Measurements from ENCODE around the gene C16orf89. TPM values are rescaled to one million over a fixed set of nuclear protein-coding genes. Genes with fewer than 3 reads are reported as not detected.

C16orf89 gene
- total and polyA plus RNA-seq, 2 experiments from 2014 or later: 2.8 to 4.4 TPM

DNA sequence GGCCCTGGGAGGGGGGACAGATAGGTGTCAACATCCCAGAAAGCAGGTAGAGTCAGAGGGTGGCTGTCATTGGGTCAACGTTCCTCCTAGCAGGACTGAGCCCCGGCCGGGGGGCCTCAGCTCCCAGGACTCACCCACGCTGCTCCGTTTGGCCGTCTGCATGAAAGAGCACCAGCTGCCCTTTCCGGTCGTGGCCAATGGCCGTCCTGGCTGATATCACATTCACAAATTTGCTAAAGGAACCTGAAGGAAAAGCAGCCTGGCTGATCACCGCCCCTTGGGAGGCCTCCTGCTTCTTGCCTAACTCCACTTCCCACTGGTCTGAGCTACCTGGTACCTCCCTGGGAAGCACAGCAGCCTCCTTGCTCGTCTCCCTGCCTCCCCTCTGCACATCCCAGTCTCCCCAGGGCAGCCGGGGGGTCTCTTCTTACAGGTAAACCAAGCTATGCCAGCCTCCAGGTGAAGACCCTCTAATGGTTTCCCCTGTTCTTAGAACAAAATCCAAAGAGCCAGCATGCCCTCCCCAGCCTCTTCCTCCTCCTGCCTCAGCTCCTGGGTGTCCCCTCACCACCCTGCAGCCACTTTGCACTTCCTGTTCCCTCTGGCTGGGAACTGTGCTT, 35.4 kb downstream of the C16orf89 start:
- Histone ChIP-seq H3F3A (replicated peaks; ENCODE audit: low read depth) (no peaks in the 10 kb centered on the region), H3K27ac (ENCODE audit: low read depth) (no peak overlapping the region), H2AFZ (no peak overlapping the region), H3K4me2 (no peak overlapping the region), H3K4me3 (no peak overlapping the region), H3K79me2 (replicated peaks; ENCODE audit: insufficient read depth) (no peaks in the 10 kb centered on the region; the same call in 1 of the 2 replicates), H3K36me3 (ENCODE audit: insufficient read depth) (no peaks in the 10 kb centered on the region), H3K9me2 (ENCODE audit: insufficient read depth) (no peaks in the 10 kb centered on the region), H3K27me3 (ENCODE audit: insufficient read depth) (peaks cover 6% of the 10 kb centered on the region), H3K4me1 (ENCODE audit: insufficient read depth) (peaks cover 12% of the 10 kb centered on the region), H4K20me1 (replicated peaks; ENCODE audit: insufficient read depth) (no peaks in the 10 kb centered on the region)
- Mint-ChIP-seq H3K4me1 (peaks cover 15% of the 10 kb centered on the region), H3K4me3 (no peak overlapping the region), H3K9me3 (no peaks in the 10 kb centered on the region), H3K27ac (no peak overlapping the region), H3K27me3 (ENCODE audit: insufficient read depth, low read depth, poor library complexity) (peaks cover 24% of the 10 kb centered on the region), H3K36me3 (ENCODE audit: low read depth) (no peaks in the 10 kb centered on the region; the same call in 2 of the 3 replicates)
- TF ChIP-seq EZH2 (IDR thresholded peaks at IDR 0.05; ENCODE audit: low read depth, unreplicated experiment) (no peak), NANOG (IDR thresholded peaks at IDR 0.05; ENCODE audit: borderline replicate concordance) (no peak), POLR2AphosphoS5 (IDR thresholded peaks at IDR 0.05; ENCODE audit: low read depth) (no peak), REST (IDR thresholded peaks at IDR 0.05; ENCODE audit: unreplicated experiment) (no peak), ZNF114 (CRISPR knock-in tag; IDR thresholded peaks at IDR 0.05) (no peak), EZH2phosphoT487 (IDR thresholded peaks at IDR 0.05; ENCODE audit: unreplicated experiment) (no peak), ETS1 (IDR thresholded peaks at IDR 0.05) (no peak), ZNF331 (CRISPR knock-in tag; IDR thresholded peaks at IDR 0.05; ENCODE audit: low read depth) (no peak), JUNB (IDR thresholded peaks at IDR 0.05; ENCODE audit: unreplicated experiment) (no peak), CREB1 (CRISPR knock-in tag; IDR thresholded peaks at IDR 0.05; ENCODE audit: low read depth) (no peak), STAT1 (IDR thresholded peaks at IDR 0.05; ENCODE audit: unreplicated experiment) (no peak)
- TF ChIP-seq, protein P1, sequence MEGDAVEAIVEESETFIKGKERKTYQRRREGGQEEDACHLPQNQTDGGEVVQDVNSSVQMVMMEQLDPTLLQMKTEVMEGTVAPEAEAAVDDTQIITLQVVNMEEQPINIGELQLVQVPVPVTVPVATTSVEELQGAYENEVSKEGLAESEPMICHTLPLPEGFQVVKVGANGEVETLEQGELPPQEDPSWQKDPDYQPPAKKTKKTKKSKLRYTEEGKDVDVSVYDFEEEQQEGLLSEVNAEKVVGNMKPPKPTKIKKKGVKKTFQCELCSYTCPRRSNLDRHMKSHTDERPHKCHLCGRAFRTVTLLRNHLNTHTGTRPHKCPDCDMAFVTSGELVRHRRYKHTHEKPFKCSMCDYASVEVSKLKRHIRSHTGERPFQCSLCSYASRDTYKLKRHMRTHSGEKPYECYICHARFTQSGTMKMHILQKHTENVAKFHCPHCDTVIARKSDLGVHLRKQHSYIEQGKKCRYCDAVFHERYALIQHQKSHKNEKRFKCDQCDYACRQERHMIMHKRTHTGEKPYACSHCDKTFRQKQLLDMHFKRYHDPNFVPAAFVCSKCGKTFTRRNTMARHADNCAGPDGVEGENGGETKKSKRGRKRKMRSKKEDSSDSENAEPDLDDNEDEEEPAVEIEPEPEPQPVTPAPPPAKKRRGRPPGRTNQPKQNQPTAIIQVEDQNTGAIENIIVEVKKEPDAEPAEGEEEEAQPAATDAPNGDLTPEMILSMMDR (conservative IDR thresholded peaks at IDR 0.05; ENCODE audit: low read depth in 2 of 2): no peak
- TF ChIP-seq, protein P2, sequence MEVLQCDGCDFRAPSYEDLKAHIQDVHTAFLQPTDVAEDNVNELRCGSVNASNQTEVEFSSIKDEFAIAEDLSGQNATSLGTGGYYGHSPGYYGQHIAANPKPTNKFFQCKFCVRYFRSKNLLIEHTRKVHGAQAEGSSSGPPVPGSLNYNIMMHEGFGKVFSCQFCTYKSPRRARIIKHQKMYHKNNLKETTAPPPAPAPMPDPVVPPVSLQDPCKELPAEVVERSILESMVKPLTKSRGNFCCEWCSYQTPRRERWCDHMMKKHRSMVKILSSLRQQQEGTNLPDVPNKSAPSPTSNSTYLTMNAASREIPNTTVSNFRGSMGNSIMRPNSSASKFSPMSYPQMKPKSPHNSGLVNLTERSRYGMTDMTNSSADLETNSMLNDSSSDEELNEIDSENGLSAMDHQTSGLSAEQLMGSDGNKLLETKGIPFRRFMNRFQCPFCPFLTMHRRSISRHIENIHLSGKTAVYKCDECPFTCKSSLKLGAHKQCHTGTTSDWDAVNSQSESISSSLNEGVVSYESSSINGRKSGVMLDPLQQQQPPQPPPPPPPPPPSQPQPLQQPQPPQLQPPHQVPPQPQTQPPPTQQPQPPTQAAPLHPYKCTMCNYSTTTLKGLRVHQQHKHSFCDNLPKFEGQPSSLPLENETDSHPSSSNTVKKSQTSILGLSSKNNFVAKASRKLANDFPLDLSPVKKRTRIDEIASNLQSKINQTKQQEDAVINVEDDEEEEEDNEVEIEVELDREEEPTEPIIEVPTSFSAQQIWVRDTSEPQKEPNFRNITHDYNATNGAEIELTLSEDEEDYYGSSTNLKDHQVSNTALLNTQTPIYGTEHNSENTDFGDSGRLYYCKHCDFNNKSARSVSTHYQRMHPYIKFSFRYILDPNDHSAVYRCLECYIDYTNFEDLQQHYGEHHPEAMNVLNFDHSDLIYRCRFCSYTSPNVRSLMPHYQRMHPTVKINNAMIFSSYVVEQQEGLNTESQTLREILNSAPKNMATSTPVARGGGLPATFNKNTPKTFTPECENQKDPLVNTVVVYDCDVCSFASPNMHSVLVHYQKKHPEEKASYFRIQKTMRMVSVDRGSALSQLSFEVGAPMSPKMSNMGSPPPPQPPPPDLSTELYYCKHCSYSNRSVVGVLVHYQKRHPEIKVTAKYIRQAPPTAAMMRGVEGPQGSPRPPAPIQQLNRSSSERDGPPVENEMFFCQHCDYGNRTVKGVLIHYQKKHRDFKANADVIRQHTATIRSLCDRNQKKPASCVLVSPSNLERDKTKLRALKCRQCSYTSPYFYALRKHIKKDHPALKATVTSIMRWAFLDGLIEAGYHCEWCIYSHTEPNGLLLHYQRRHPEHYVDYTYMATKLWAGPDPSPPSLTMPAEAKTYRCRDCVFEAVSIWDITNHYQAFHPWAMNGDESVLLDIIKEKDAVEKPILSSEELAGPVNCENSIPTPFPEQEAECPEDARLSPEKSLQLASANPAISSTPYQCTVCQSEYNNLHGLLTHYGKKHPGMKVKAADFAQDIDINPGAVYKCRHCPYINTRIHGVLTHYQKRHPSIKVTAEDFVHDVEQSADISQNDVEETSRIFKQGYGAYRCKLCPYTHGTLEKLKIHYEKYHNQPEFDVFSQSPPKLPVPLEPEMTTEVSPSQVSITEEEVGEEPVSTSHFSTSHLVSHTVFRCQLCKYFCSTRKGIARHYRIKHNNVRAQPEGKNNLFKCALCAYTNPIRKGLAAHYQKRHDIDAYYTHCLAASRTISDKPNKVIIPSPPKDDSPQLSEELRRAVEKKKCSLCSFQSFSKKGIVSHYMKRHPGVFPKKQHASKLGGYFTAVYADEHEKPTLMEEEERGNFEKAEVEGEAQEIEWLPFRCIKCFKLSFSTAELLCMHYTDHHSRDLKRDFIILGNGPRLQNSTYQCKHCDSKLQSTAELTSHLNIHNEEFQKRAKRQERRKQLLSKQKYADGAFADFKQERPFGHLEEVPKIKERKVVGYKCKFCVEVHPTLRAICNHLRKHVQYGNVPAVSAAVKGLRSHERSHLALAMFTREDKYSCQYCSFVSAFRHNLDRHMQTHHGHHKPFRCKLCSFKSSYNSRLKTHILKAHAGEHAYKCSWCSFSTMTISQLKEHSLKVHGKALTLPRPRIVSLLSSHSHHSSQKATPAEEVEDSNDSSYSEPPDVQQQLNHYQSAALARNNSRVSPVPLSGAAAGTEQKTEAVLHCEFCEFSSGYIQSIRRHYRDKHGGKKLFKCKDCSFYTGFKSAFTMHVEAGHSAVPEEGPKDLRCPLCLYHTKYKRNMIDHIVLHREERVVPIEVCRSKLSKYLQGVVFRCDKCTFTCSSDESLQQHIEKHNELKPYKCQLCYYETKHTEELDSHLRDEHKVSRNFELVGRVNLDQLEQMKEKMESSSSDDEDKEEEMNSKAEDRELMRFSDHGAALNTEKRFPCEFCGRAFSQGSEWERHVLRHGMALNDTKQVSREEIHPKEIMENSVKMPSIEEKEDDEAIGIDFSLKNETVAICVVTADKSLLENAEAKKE (CRISPR knock-in tag; IDR thresholded peaks at IDR 0.05): no peak
- no peak for ATAC-seq
- no peak for DNase-seq (ENCODE audit: low spot score)
